PC-9 (cell line): ENCODE measurements around the gene LTBP3.

Experiments used
- EZH2 ChIP-seq: fragments of 200-600 bp; sonication (generic); IDR thresholded peaks from 2 replicates; pipeline ENCODE4 v1.8.0; 2017; ENCODE audit warnings: antibody characterized with exemption, low read depth
- TF ChIP-seq, protein P1 (sequence below): fragments of 200-600 bp; sonication (generic); conservative IDR thresholded peaks from 2 replicates; pipeline ENCODE4 v1.6.1; 2017; ENCODE audit warnings: mixed run types, antibody characterized with exemption, mild to moderate bottlenecking, moderate library complexity

- TF ChIP-seq, protein P1, sequence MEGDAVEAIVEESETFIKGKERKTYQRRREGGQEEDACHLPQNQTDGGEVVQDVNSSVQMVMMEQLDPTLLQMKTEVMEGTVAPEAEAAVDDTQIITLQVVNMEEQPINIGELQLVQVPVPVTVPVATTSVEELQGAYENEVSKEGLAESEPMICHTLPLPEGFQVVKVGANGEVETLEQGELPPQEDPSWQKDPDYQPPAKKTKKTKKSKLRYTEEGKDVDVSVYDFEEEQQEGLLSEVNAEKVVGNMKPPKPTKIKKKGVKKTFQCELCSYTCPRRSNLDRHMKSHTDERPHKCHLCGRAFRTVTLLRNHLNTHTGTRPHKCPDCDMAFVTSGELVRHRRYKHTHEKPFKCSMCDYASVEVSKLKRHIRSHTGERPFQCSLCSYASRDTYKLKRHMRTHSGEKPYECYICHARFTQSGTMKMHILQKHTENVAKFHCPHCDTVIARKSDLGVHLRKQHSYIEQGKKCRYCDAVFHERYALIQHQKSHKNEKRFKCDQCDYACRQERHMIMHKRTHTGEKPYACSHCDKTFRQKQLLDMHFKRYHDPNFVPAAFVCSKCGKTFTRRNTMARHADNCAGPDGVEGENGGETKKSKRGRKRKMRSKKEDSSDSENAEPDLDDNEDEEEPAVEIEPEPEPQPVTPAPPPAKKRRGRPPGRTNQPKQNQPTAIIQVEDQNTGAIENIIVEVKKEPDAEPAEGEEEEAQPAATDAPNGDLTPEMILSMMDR: no peak
- no peak for TF ChIP-seq EZH2
These were observed 54.0 kb downstream of the LTBP3 start for GRCh38 chr11:65503949-65504673.
